Measurements from ENCODE around the gene PADI1.

Gene PADI1

GRCh38 chr1:17208546-17208945, 3.6 kb downstream of the PADI1 start:
- Histone ChIP-seq H3K27ac (no peak overlapping the region), H3K27me3 (ENCODE audit: insufficient read depth, low read depth, severe bottlenecking) (no peaks in the 10 kb centered on the region), H3K4me3 (ENCODE audit: low read depth, low read length) (no peak overlapping the region), H3K36me3 (no peaks in the 10 kb centered on the region), H3K9me3 (ENCODE audit: severe bottlenecking) (no peaks in the 10 kb centered on the region)
- DNase-seq = no peak
- TF ChIP-seq CTCF (IDR thresholded peaks at IDR 0.05; ENCODE audit: low read depth, low read length) = no peak

GRCh38 chr1:17209430-17209829, 4.5 kb downstream of the PADI1 start:
- DNase-seq = no peak
- H3K9me3 ChIP-seq (ENCODE audit: severe bottlenecking) = no peaks in the 10 kb centered on the region
- H3K27ac ChIP-seq = no peak overlapping the region
- TF ChIP-seq CTCF (IDR thresholded peaks at IDR 0.05; ENCODE audit: low read depth, low read length) = no peak
- no peaks in the 10 kb centered on the region for H3K27me3 ChIP-seq (ENCODE audit: insufficient read depth, low read depth, severe bottlenecking)
- H3K4me3 ChIP-seq (ENCODE audit: low read depth, low read length) = no peak overlapping the region
- H3K36me3 ChIP-seq = no peaks in the 10 kb centered on the region

- Histone ChIP-seq H3K27me3 (ENCODE audit: insufficient read depth, low read depth, severe bottlenecking) (no peaks in the 10 kb centered on the region), H3K36me3 (no peaks in the 10 kb centered on the region), H3K27ac (no peak overlapping the region), H3K9me3 (ENCODE audit: severe bottlenecking) (no peaks in the 10 kb centered on the region), H3K4me3 (ENCODE audit: low read depth, low read length) (no peak overlapping the region)
- TF ChIP-seq CTCF (IDR thresholded peaks at IDR 0.05; ENCODE audit: low read depth, low read length) = no peak
- no peak for DNase-seq
Measured at GRCh38 chr1:17210176-17210575, 5.2 kb downstream of the PADI1 start.

GRCh38 chr1:17211377-17211776, 6.4 kb downstream of the PADI1 start:
- TF ChIP-seq CTCF (IDR thresholded peaks at IDR 0.05; ENCODE audit: low read depth, low read length) = no peak
- no peak for DNase-seq
- no peaks in the 10 kb centered on the region for H3K9me3 ChIP-seq (ENCODE audit: severe bottlenecking)
- no peaks in the 10 kb centered on the region for H3K36me3 ChIP-seq
- no peak overlapping the region for H3K27ac ChIP-seq
- H3K27me3 ChIP-seq (ENCODE audit: insufficient read depth, low read depth, severe bottlenecking) = no peaks in the 10 kb centered on the region
- no peak overlapping the region for H3K4me3 ChIP-seq (ENCODE audit: low read depth, low read length)

- Histone ChIP-seq H3K27me3 (ENCODE audit: insufficient read depth, low read depth, severe bottlenecking) (no peaks in the 10 kb centered on the region), H3K36me3 (no peaks in the 10 kb centered on the region), H3K27ac (no peak overlapping the region), H3K4me3 (ENCODE audit: low read depth, low read length) (no peak overlapping the region), H3K9me3 (ENCODE audit: severe bottlenecking) (no peaks in the 10 kb centered on the region)
- no peak for DNase-seq
- no peak for TF ChIP-seq CTCF (IDR thresholded peaks at IDR 0.05; ENCODE audit: low read depth, low read length)
Measured at GRCh38 chr1:17212009-17212408, 7.1 kb downstream of the PADI1 start.

- Histone ChIP-seq H3K27ac (no peak overlapping the region), H3K36me3 (no peaks in the 10 kb centered on the region), H3K4me3 (ENCODE audit: low read depth, low read length) (no peak overlapping the region), H3K9me3 (ENCODE audit: severe bottlenecking) (no peaks in the 10 kb centered on the region), H3K27me3 (ENCODE audit: insufficient read depth, low read depth, severe bottlenecking) (no peaks in the 10 kb centered on the region)
- no peak for TF ChIP-seq CTCF (IDR thresholded peaks at IDR 0.05; ENCODE audit: low read depth, low read length)
- DNase-seq = no peak
Measured at GRCh38 chr1:17212487-17213121, 7.7 kb downstream of the PADI1 start.

Measured in WERI-Rb-1 (cell line).